GM18951 (cell line): Measurements from ENCODE around the gene ARFGAP2.

Source experiments
- POLR2A ChIP-seq: IDR thresholded peaks from 4 replicates; pipeline ENCODE4 v1.6.1; 2011; ENCODE audit warnings: mild to moderate bottlenecking; ENCODE audit not compliant: insufficient read length, insufficient read depth; ENCODE audit errors: extremely low read depth
- in situ Hi-C: fragments of 300-500 bp; cut with MboI; formaldehyde crosslinking; loops from one replicate; pipeline ENCODE4 v1.12.0; 2022; ENCODE audit warnings: low sequenced_read_pairs, mixed read lengths, inconsistent platforms; ENCODE audit not compliant: unreplicated experiment

ARFGAP2 gene

GRCh38 chr11:47157805-47158204 lies 18.9 kb downstream of the ARFGAP2 start:
- in situ Hi-C loops: loop anchor here (10.0 kb wide), 2 partner anchors 243 to 273 kb away; partner anchors contain the start of gene LRP4
- TF ChIP-seq POLR2A: no peak

- in situ Hi-C loops: loop anchor here (10.0 kb wide), 2 partner anchors 242 to 272 kb away; partner anchors contain the start of gene LRP4
- TF ChIP-seq POLR2A: no peak
Measured at GRCh38 chr11:47156951-47157350, 19.7 kb downstream of the ARFGAP2 start.

GRCh38 chr11:47156333-47156732 lies 20.3 kb downstream of the ARFGAP2 start:
- no peak for TF ChIP-seq POLR2A
- in situ Hi-C loops: loop anchor here (10.0 kb wide), 2 partner anchors 242 to 272 kb away; partner anchors contain the start of gene LRP4

- in situ Hi-C loops: loop anchor here (10.0 kb wide), 2 partner anchors 241 to 271 kb away; partner anchors contain the start of gene LRP4
- TF ChIP-seq POLR2A: no peak
Measured at GRCh38 chr11:47155879-47156278, 20.8 kb downstream of the ARFGAP2 start.

- in situ Hi-C loops: loop anchor here (10.0 kb wide), 2 partner anchors 240 to 270 kb away; partner anchors contain the start of gene LRP4
- no peak for TF ChIP-seq POLR2A
Measured at GRCh38 chr11:47154616-47155570, 21.8 kb downstream of the ARFGAP2 start.

GRCh38 chr11:47152953-47153950 lies 23.4 kb downstream of the ARFGAP2 start:
- in situ Hi-C loops: loop anchor here (10.0 kb wide), 2 partner anchors 238 to 268 kb away; partner anchors contain the start of gene LRP4
- TF ChIP-seq POLR2A: no peak

- TF ChIP-seq POLR2A: no peak
- in situ Hi-C loops: loop anchor here (10.0 kb wide), 2 partner anchors 238 to 268 kb away; partner anchors contain the start of gene LRP4
Measured at GRCh38 chr11:47152126-47152952, 24.3 kb downstream of the ARFGAP2 start.

GRCh38 chr11:47149782-47150181 lies 26.9 kb downstream of the ARFGAP2 start:
- no peak for TF ChIP-seq POLR2A
- in situ Hi-C loops: loop anchor here (10.0 kb wide), 2 partner anchors 235 to 265 kb away; partner anchors contain the start of gene LRP4

- in situ Hi-C loops: no loop called here
- TF ChIP-seq POLR2A: no peak
Measured at GRCh38 chr11:47148903-47149531, 27.7 kb downstream of the ARFGAP2 start.

- in situ Hi-C loops: no loop called here
- no peak for TF ChIP-seq POLR2A
Measured at GRCh38 chr11:47148270-47148669, 28.4 kb downstream of the ARFGAP2 start.

- TF ChIP-seq POLR2A: no peak
- in situ Hi-C loops: no loop called here
Measured at GRCh38 chr11:47147681-47148080, 29.0 kb downstream of the ARFGAP2 start.
